Sigmoid colon (tissue), 7 donors: ENCODE results near the gene ACSM5. TPM values are rescaled to one million over a fixed set of nuclear protein-coding genes. Genes with fewer than 3 reads are reported as not detected.

Source experiments
- DNase-seq: peaks from one replicate; pipeline ENCODE4 v3.0.0-alpha.2; 2019
- H3K27ac ChIP-seq, 4 donors: fragments of 200-600 bp; sonication (generic); one replicate each; pipeline ENCODE4 v1.5.1; 2016 to 2019; ENCODE audit warnings: mild to moderate bottlenecking in 1 of 4
- H3K27me3 ChIP-seq, 3 donors: fragments of 200-600 bp; sonication (generic); one replicate each; pipeline ENCODE4 v1.5.1; 2019; ENCODE audit warnings: mild to moderate bottlenecking in 1 of 3
- H3K36me3 ChIP-seq, 4 donors: fragments of 200-600 bp; sonication (generic); one replicate each; pipeline ENCODE4 v1.5.1; 2016 to 2019
- H3K4me1 ChIP-seq, 4 donors: fragments of 200-600 bp; sonication (generic); one replicate each; pipeline ENCODE4 v1.5.1; 2017 to 2019
- H3K4me3 ChIP-seq, 4 donors: fragments of 200-600 bp; sonication (generic); one replicate each; pipeline ENCODE4 v1.5.1; 2017 to 2019; ENCODE audit warnings: mild to moderate bottlenecking in 2 of 4, moderate library complexity in 1 of 4
- H3K9me3 ChIP-seq, 4 donors: fragments of 200-600 bp in 3 of 4; sonication (generic) in 3 of 4; one replicate each; pipeline versions ENCODE4 v1.5.1 to v1.6.1; 2013 to 2019
- EP300 ChIP-seq, 4 donors: sonication (generic); formaldehyde crosslinking; IDR thresholded peaks; one replicate each; pipeline ENCODE4 v1.6.1; 2017; ENCODE audit warnings: antibody characterized with exemption in 4 of 4
- POLR2A ChIP-seq, 2 donors: fragments of 450-650 bp; IDR thresholded peaks; one replicate each; pipeline ENCODE4 v1.6.1; 2016; ENCODE audit warnings: antibody characterized with exemption in 2 of 2, mild to moderate bottlenecking in 2 of 2, moderate library complexity in 2 of 2
- POLR2AphosphoS5 ChIP-seq, 4 donors: sonication (generic); formaldehyde crosslinking; IDR thresholded peaks; one replicate each; pipeline ENCODE4 v1.6.1; 2017; ENCODE audit warnings: antibody characterized with exemption in 4 of 4
- WGBS, 2 donors: extraction: QIAGEN DNeasy Blood & Tissue Kit; methylation state at CpG; one replicate each; pipeline ENCODE4 v1.1.7; 2013; 5-methylcytosine and 5-hydroxymethylcytosine counted together
- intact Hi-C: fragments of 100-400 bp; cut with DNase I; formaldehyde crosslinking; loops from one replicate; pipeline ENCODE4 v1.15.1; 2023
- polyA plus RNA-seq, 3 donors: library from polyadenylated mRNA; stranded (reverse); fragments of 200-250 nt; gene quantifications; one replicate each; pipeline ENCODE4 v1.2.3, GENCODE V29; 2013
- total RNA-seq, 4 donors: library from RNA; depleted of rRNA; stranded (reverse); fragments of >200 nt; gene quantifications; one replicate each; pipeline ENCODE4 v1.1.0, GENCODE V29; 2016
- TF ChIP-seq, protein P1 (sequence below), 4 experiments: fragments of 450-650 bp in 3 of 4; fragments of 200-600 bp in 1 of 4; IDR thresholded peaks; one replicate each; pipeline ENCODE4 v1.5.1; 2016 to 2019; ENCODE audit warnings: antibody characterized with exemption in 4 of 4, mild to moderate bottlenecking in 3 of 4, moderate library complexity in 2 of 4
- donor health status: healthy with polysubstance abuse.
- donor health status: Bipolar disorder and iron deficiency.
- donor health status: healthy.

ACSM5 gene
- total and polyA plus RNA-seq, 7 donors, result 0.69 to 11.4 (median 3.1) TPM

DNA sequence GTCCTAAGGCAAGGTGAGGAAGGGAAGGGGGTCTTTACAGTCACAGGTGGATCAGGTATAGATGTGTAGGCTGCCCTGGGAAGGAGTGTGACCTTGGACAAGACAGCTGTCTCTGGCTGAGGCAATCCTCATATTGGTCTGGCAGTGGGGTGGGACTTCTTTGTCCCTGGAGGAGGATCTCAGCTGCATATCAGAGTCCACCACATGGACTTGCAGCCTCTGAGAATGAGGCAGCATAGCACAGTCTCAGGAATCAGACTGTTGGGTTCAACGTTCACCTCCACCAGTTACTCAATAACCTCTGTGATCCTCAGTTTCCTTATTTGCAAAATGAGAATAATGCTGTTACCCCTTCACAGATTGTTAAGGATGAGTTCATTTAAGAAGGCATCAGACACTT, 75.4 kb downstream of the ACSM5 start:
- no peak for DNase-seq
- Histone ChIP-seq H3K27me3 (no peaks in the 10 kb centered on the region), H3K27ac (no peak overlapping the region), H3K9me3 (no peaks in the 10 kb centered on the region), H3K36me3 (no peaks in the 10 kb centered on the region), H3K4me3 (no peak overlapping the region), H3K4me1 (no peaks in the 10 kb centered on the region)
- 49 to 81% methylated on average over 1 of the region's 1 CpG for WGBS, 2 donors
- intact Hi-C loops, result no loop called here
- TF ChIP-seq, protein P1, sequence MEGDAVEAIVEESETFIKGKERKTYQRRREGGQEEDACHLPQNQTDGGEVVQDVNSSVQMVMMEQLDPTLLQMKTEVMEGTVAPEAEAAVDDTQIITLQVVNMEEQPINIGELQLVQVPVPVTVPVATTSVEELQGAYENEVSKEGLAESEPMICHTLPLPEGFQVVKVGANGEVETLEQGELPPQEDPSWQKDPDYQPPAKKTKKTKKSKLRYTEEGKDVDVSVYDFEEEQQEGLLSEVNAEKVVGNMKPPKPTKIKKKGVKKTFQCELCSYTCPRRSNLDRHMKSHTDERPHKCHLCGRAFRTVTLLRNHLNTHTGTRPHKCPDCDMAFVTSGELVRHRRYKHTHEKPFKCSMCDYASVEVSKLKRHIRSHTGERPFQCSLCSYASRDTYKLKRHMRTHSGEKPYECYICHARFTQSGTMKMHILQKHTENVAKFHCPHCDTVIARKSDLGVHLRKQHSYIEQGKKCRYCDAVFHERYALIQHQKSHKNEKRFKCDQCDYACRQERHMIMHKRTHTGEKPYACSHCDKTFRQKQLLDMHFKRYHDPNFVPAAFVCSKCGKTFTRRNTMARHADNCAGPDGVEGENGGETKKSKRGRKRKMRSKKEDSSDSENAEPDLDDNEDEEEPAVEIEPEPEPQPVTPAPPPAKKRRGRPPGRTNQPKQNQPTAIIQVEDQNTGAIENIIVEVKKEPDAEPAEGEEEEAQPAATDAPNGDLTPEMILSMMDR (IDR thresholded peaks at IDR 0.05), result no peak
- TF ChIP-seq EP300 (IDR thresholded peaks at IDR 0.05) (no peak), POLR2AphosphoS5 (IDR thresholded peaks at IDR 0.05) (no peak), POLR2A (IDR thresholded peaks at IDR 0.05) (no peak)

DNA sequence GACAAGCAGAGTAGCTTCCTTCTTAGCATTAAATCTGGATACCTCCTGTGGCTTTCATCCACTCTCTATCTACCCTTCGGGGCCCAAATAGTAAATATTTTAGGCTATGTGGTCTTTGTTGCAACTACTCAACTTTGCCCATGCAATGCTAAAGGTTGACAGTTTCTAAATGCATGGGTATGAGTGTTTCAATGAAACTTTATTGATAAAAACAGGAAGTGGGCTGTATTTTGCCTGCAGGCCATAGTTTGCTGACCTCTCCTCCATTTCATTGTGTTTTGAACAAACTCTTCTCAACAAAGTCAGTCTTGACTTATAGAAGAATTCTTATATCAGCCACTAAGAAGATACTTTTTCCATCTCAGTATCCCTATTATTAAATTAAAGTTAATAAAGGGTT, 76.1 kb downstream of the ACSM5 start:
- no peaks in the 10 kb centered on the region for H3K9me3 ChIP-seq
- H3K4me3 ChIP-seq, result no peak overlapping the region
- no peaks in the 10 kb centered on the region for H3K4me1 ChIP-seq
- no peak overlapping the region for H3K27ac ChIP-seq
- H3K27me3 ChIP-seq, result no peaks in the 10 kb centered on the region
- no peak for DNase-seq
- H3K36me3 ChIP-seq, result no peaks in the 10 kb centered on the region
- TF ChIP-seq EP300 (IDR thresholded peaks at IDR 0.05) (no peak), POLR2AphosphoS5 (IDR thresholded peaks at IDR 0.05) (no peak), POLR2A (IDR thresholded peaks at IDR 0.05) (no peak)
- TF ChIP-seq, protein P1 (IDR thresholded peaks at IDR 0.05), result no peak
- WGBS, 2 donors, result 77 to 94% methylated on average over 1 of the region's 1 CpG
- intact Hi-C loops, result no loop called here

Other genes with a start within 250 kb of the ACSM5 start
- gene GP2, start 82.0 kb upstream of the ACSM5 start, total RNA-seq, result not detected
- 10 to 100 TPM in 1 of 3 donors, 1 to 10 TPM in 2; 1.0 to 12.0 (median 3.5) TPM for gene GP2, start 82.0 kb upstream of the ACSM5 start, polyA plus RNA-seq
- not detected for gene UMOD, start 56.8 kb upstream of the ACSM5 start, total RNA-seq
- gene UMOD, start 56.8 kb upstream of the ACSM5 start, polyA plus RNA-seq, result not detected
- gene PDILT, start 4.8 kb upstream of the ACSM5 start, total RNA-seq, result not detected
- not detected for gene PDILT, start 4.8 kb upstream of the ACSM5 start, polyA plus RNA-seq
- under 1 TPM in 1 of 4 donors, not detected in 3; 0.49 TPM for gene ACSM2A, start 42.0 kb downstream of the ACSM5 start, total RNA-seq
- gene ACSM2A, start 42.0 kb downstream of the ACSM5 start, polyA plus RNA-seq, result 1 to 10 TPM in 1 of 3 donors, under 1 TPM in 1, not detected in 1; 0.06 to 1.2 TPM
- gene ACSM2B, start 166.8 kb downstream of the ACSM5 start, total RNA-seq, result under 1 TPM in 1 of 4 donors, not detected in 3; 0.14 TPM
- under 1 TPM in 1 of 3 donors, not detected in 2; 0.03 TPM for gene ACSM2B, start 166.8 kb downstream of the ACSM5 start, polyA plus RNA-seq